Transverse colon (tissue), 4 donors: ENCODE results near the gene GCN1. TPM values are rescaled to one million over a fixed set of nuclear protein-coding genes. Genes with fewer than 3 reads are reported as not detected.

Source experiments
- DNase-seq: peaks from one replicate; pipeline ENCODE4 v3.0.0-alpha.2; 2019
- H3K27ac ChIP-seq, 4 donors: fragments of 200-600 bp; sonication (generic); 2 replicates each; pipeline ENCODE4 v1.5.1; 2016 to 2018; ENCODE audit warnings: inconsistent platforms in 4 of 4
- H3K27me3 ChIP-seq: fragments of 200-600 bp; sonication (generic); 2 replicates; pipeline ENCODE4 v1.5.1; 2017; ENCODE audit warnings: inconsistent platforms
- H3K36me3 ChIP-seq, 4 donors: fragments of 200-600 bp; sonication (generic); 2 replicates each; pipeline ENCODE4 v1.5.1; 2017 to 2019; ENCODE audit warnings: inconsistent platforms in 4 of 4
- H3K4me1 ChIP-seq, 4 donors: fragments of 200-600 bp; sonication (generic); 2 replicates each; pipeline ENCODE4 v1.5.1; 2017 to 2020; ENCODE audit warnings: inconsistent platforms in 4 of 4
- H3K4me3 ChIP-seq, 4 donors: fragments of 200-600 bp; sonication (generic); 1 replicate in 1 of 4; 2 replicates in 3 of 4; pipeline versions ENCODE4 v1.5.1 to v1.6.1; 2017 to 2019; ENCODE audit warnings: inconsistent platforms in 4 of 4
- H3K9me3 ChIP-seq, 2 donors: fragments of 200-600 bp; sonication (generic); 2 replicates each; pipeline ENCODE4 v1.5.1; 2017 to 2019; ENCODE audit warnings: inconsistent platforms in 2 of 2
- CTCF ChIP-seq, 5 experiments: fragments of 200-600 bp in 3 of 5; fragments of 450-650 bp in 2 of 5; sonication (generic) in 3 of 5; IDR thresholded peaks; 1 replicate in 2 of 5; 2 replicates in 3 of 5; pipeline ENCODE4 v1.5.1; 2016 to 2017; ENCODE audit warnings: antibody characterized with exemption in 5 of 5, inconsistent platforms in 3 of 5, mild to moderate bottlenecking in 2 of 5, moderate library complexity in 1 of 5
- EP300 ChIP-seq: sonication (generic); formaldehyde crosslinking; IDR thresholded peaks from one replicate; pipeline ENCODE4 v1.6.1; 2017; ENCODE audit warnings: antibody characterized with exemption, low read depth
- POLR2A ChIP-seq: fragments of 450-650 bp; IDR thresholded peaks from one replicate; pipeline ENCODE4 v1.6.1; 2016; ENCODE audit warnings: antibody characterized with exemption, mild to moderate bottlenecking, moderate library complexity
- POLR2AphosphoS5 ChIP-seq, 3 donors: sonication (generic); formaldehyde crosslinking; IDR thresholded peaks; one replicate each; pipeline ENCODE4 v1.6.1; 2016; ENCODE audit warnings: antibody characterized with exemption in 3 of 3
- WGBS, 2 donors: methylation state at CpG; one replicate each; pipeline ENCODE4 v1.1.5; 2018; ENCODE audit warnings: low coverage in 1 of 2; 5-methylcytosine and 5-hydroxymethylcytosine counted together
- in situ Hi-C, 4 donors: fragments of 200-750 bp; cut with MboI; loops; one replicate each; pipeline versions ENCODE4 v1.15.0 to v1.15.1; 2017; ENCODE audit warnings: low sequenced_read_pairs in 3 of 4, low pct_ligation_motif_present in 1 of 4, low pct_unique_long_range_greater_than_20kb in 1 of 4
- intact Hi-C: fragments of 100-400 bp; cut with DNase I; formaldehyde crosslinking; loops from one replicate; pipeline ENCODE4 v1.15.1; 2023; ENCODE audit warnings: low total_unique reads
- total RNA-seq, 4 donors: library from RNA; depleted of rRNA; stranded (reverse); fragments of >200 nt; gene quantifications; one replicate each; pipeline ENCODE4 v1.1.0, GENCODE V29; 2016

GCN1 gene
- total RNA-seq, 4 donors from 2014 or later: 70.0 to 141 (median 107) TPM

- intact Hi-C loops: no loop called here
- no peak for DNase-seq
- H3K4me3 ChIP-seq: no peak overlapping the region
- in situ Hi-C loops: no loop called here
- H3K27me3 ChIP-seq: no peaks in the 10 kb centered on the region
- TF ChIP-seq CTCF (IDR thresholded peaks at IDR 0.05): no peak
- no peak for TF ChIP-seq EP300
- no peak for TF ChIP-seq POLR2AphosphoS5 (IDR thresholded peaks at IDR 0.05)
- no peak for TF ChIP-seq POLR2A
- H3K4me1 ChIP-seq: no peaks in the 10 kb centered on the region
- no peaks in the 10 kb centered on the region for H3K9me3 ChIP-seq
- H3K36me3 ChIP-seq: peaks cover 0 to 78% (median 42%) of the 10 kb centered on the region in 4 donors
- WGBS, 2 donors: 85 to 100% methylated on average over 1 to 9 of the region's 9 CpGs
- H3K27ac ChIP-seq: no peak overlapping the region
Measured at GRCh38 chr12:120132054-120132836, 62.3 kb downstream of the GCN1 start.

GRCh38 chr12:120131116-120131515, 63.4 kb downstream of the GCN1 start:
- Histone ChIP-seq H3K27ac (no peak overlapping the region), H3K27me3 (no peaks in the 10 kb centered on the region), H3K4me1 (no peaks in the 10 kb centered on the region), H3K36me3 (peaks cover 0 to 70% (median 39%) of the 10 kb centered on the region in 4 donors), H3K4me3 (no peak overlapping the region), H3K9me3 (no peaks in the 10 kb centered on the region)
- in situ Hi-C loops (no loop called here), intact Hi-C loops (no loop called here)
- no peak for DNase-seq
- TF ChIP-seq EP300 (no peak), POLR2A (no peak), CTCF (IDR thresholded peaks at IDR 0.05) (no peak), POLR2AphosphoS5 (IDR thresholded peaks at IDR 0.05) (no peak)
- 95% methylated on average over 9 of the region's 15 CpGs; no CpG with 5 or more reads in 1 of the 2 donors for WGBS, 2 donors

- Histone ChIP-seq H3K36me3 (peaks cover 0 to 60% (median 34%) of the 10 kb centered on the region in 4 donors), H3K9me3 (no peaks in the 10 kb centered on the region), H3K4me3 (no peak overlapping the region), H3K4me1 (no peaks in the 10 kb centered on the region), H3K27me3 (no peaks in the 10 kb centered on the region), H3K27ac (no peak overlapping the region)
- TF ChIP-seq POLR2AphosphoS5 (IDR thresholded peaks at IDR 0.05): no peak
- no peak for TF ChIP-seq POLR2A
- TF ChIP-seq CTCF (IDR thresholded peaks at IDR 0.05): no peak
- no peak for TF ChIP-seq EP300
- in situ Hi-C loops (no loop called here), intact Hi-C loops (no loop called here)
- no peak for DNase-seq
- 91 to 94% methylated on average over 4 to 6 of the region's 6 CpGs for WGBS, 2 donors
Measured at GRCh38 chr12:120130011-120130410, 64.5 kb downstream of the GCN1 start.

- Histone ChIP-seq H3K4me3 (no peak overlapping the region), H3K4me1 (no peaks in the 10 kb centered on the region), H3K9me3 (no peaks in the 10 kb centered on the region), H3K27me3 (no peaks in the 10 kb centered on the region), H3K27ac (peak overlapping the region in 2 of 4 donors; percentile 17 to 28), H3K36me3 (peaks cover 0 to 41% (median 22%) of the 10 kb centered on the region in 4 donors)
- no peak for TF ChIP-seq POLR2A
- TF ChIP-seq CTCF (IDR thresholded peaks at IDR 0.05): no peak
- TF ChIP-seq EP300: no peak
- no peak for TF ChIP-seq POLR2AphosphoS5 (IDR thresholded peaks at IDR 0.05)
- 78% methylated on average over 2 of the region's 2 CpGs; no CpG with 5 or more reads in 1 of the 2 donors for WGBS, 2 donors
- intact Hi-C loops: no loop called here
- peak; percentile 28 for DNase-seq
- in situ Hi-C loops: no loop called here
Measured at GRCh38 chr12:120126635-120127005, 67.9 kb downstream of the GCN1 start.
